IPS-18a (cell line): ENCODE data around the gene AP1S1.

Experiments used
- H3K27ac ChIP-seq: one replicate; pipeline ENCODE4 v1.5.1; 2013; ENCODE audit warnings: low read length
- H3K27me3 ChIP-seq: one replicate; pipeline ENCODE4 v1.6.1; 2013; ENCODE audit warnings: mild to moderate bottlenecking, low read length; ENCODE audit not compliant: control insufficient read depth, insufficient read depth
- H3K36me3 ChIP-seq: one replicate; pipeline ENCODE4 v1.6.1; 2013; ENCODE audit warnings: low read depth, low read length; ENCODE audit not compliant: control insufficient read depth
- H3K4me1 ChIP-seq: one replicate; pipeline ENCODE4 v1.6.1; 2013; ENCODE audit warnings: low read depth, low read length; ENCODE audit not compliant: control insufficient read depth
- H3K4me3 ChIP-seq: one replicate; pipeline ENCODE4 v1.5.1; 2013; ENCODE audit warnings: low read length
- H3K9ac ChIP-seq: one replicate; pipeline ENCODE4 v1.6.1; 2013; ENCODE audit warnings: mild to moderate bottlenecking, low read length, moderate library complexity
- H3K9me3 ChIP-seq: one replicate; pipeline ENCODE4 v1.6.1; 2013; ENCODE audit warnings: low read depth, low read length; ENCODE audit not compliant: control insufficient read depth

Gene AP1S1

GRCh38 chr7:101162551-101163278, 8.4 kb downstream of the AP1S1 start:
- no peak overlapping the region for H3K27ac ChIP-seq
- peaks cover 33% of the 10 kb centered on the region for H3K4me1 ChIP-seq
- H3K27me3 ChIP-seq, result peaks cover 52% of the 10 kb centered on the region

GRCh38 chr7:101163279-101164070, 9.2 kb downstream of the AP1S1 start:
- Histone ChIP-seq H3K4me1 (peaks cover 40% of the 10 kb centered on the region), H3K27ac (no peak overlapping the region)

More at GRCh38 chr7:101162551-101163278, 8.4 kb downstream of the AP1S1 start:
- Histone ChIP-seq H3K36me3 (no peaks in the 10 kb centered on the region), H3K9me3 (no peaks in the 10 kb centered on the region), H3K9ac (peak overlapping the region; percentile 46), H3K4me3 (peak overlapping the region; percentile 58)

GRCh38 chr7:101164071-101164840, 10.0 kb downstream of the AP1S1 start:
- Histone ChIP-seq H3K27me3 (peaks cover 67% of the 10 kb centered on the region), H3K4me1 (peaks cover 45% of the 10 kb centered on the region), H3K4me3 (peak overlapping the region; percentile 60)

More at GRCh38 chr7:101163279-101164070, 9.2 kb downstream of the AP1S1 start:
- peak overlapping the region; percentile 60 for H3K4me3 ChIP-seq
- H3K9ac ChIP-seq, result peak overlapping the region; percentile 39
- no peaks in the 10 kb centered on the region for H3K9me3 ChIP-seq
- peaks cover 59% of the 10 kb centered on the region for H3K27me3 ChIP-seq
- H3K36me3 ChIP-seq, result no peaks in the 10 kb centered on the region

GRCh38 chr7:101165075-101165957, 11.0 kb downstream of the AP1S1 start, which contains the start of gene VGF:
VGF (minus strand) TSS chr7:101165569; CDS start chr7:101164843, 726 bp downstream.
- peak within 1 kb of the TSS; percentile 68 for H3K4me3 ChIP-seq
- H3K27ac ChIP-seq, result no peak within 1 kb of the TSS
- H3K9ac ChIP-seq, result no peak within 1 kb of the TSS
- H3K27me3 ChIP-seq, result peaks cover 78% of the 10 kb centered on the region
- peaks cover 53% of the 10 kb centered on the region for H3K4me1 ChIP-seq
- H3K9me3 ChIP-seq, result no peaks in the 10 kb centered on the region
- no peaks in the 10 kb centered on the region for H3K36me3 ChIP-seq

More at GRCh38 chr7:101164071-101164840, 10.0 kb downstream of the AP1S1 start:
- H3K27ac ChIP-seq, result no peak overlapping the region
- H3K9me3 ChIP-seq, result no peaks in the 10 kb centered on the region
- H3K9ac ChIP-seq, result peak overlapping the region; percentile 39
- no peaks in the 10 kb centered on the region for H3K36me3 ChIP-seq

GRCh38 chr7:101165958-101166647, 11.8 kb downstream of the AP1S1 start:
- peaks cover 85% of the 10 kb centered on the region for H3K27me3 ChIP-seq
- H3K4me3 ChIP-seq, result peak overlapping the region; percentile 68
- H3K36me3 ChIP-seq, result no peaks in the 10 kb centered on the region
- H3K9me3 ChIP-seq, result no peaks in the 10 kb centered on the region
- no peak overlapping the region for H3K27ac ChIP-seq
- H3K9ac ChIP-seq, result no peak overlapping the region
- peaks cover 59% of the 10 kb centered on the region for H3K4me1 ChIP-seq

- no peak overlapping the region for H3K9ac ChIP-seq
- no peaks in the 10 kb centered on the region for H3K36me3 ChIP-seq
- H3K27me3 ChIP-seq, result peaks cover 85% of the 10 kb centered on the region
- H3K9me3 ChIP-seq, result no peaks in the 10 kb centered on the region
- peak overlapping the region; percentile 68 for H3K4me3 ChIP-seq
- H3K4me1 ChIP-seq, result peaks cover 59% of the 10 kb centered on the region
- H3K27ac ChIP-seq, result no peak overlapping the region
These were observed 12.3 kb downstream of the AP1S1 start for GRCh38 chr7:101166648-101166908.

- H3K9me3 ChIP-seq, result no peaks in the 10 kb centered on the region
- no peak overlapping the region for H3K9ac ChIP-seq
- H3K27me3 ChIP-seq, result peaks cover 85% of the 10 kb centered on the region
- H3K27ac ChIP-seq, result no peak overlapping the region
- H3K4me3 ChIP-seq, result peak overlapping the region; percentile 49
- no peaks in the 10 kb centered on the region for H3K36me3 ChIP-seq
- peaks cover 58% of the 10 kb centered on the region for H3K4me1 ChIP-seq
These were observed 12.8 kb downstream of the AP1S1 start for GRCh38 chr7:101166909-101167644.

GRCh38 chr7:101167645-101168411, 13.6 kb downstream of the AP1S1 start:
- no peak overlapping the region for H3K27ac ChIP-seq
- no peaks in the 10 kb centered on the region for H3K9me3 ChIP-seq
- no peaks in the 10 kb centered on the region for H3K36me3 ChIP-seq
- peak overlapping the region; percentile 49 for H3K4me3 ChIP-seq
- H3K27me3 ChIP-seq, result peaks cover 88% of the 10 kb centered on the region
- peaks cover 53% of the 10 kb centered on the region for H3K4me1 ChIP-seq
- H3K9ac ChIP-seq, result no peak overlapping the region

- H3K4me3 ChIP-seq, result peak overlapping the region; percentile 49
- H3K9me3 ChIP-seq, result no peaks in the 10 kb centered on the region
- peaks cover 53% of the 10 kb centered on the region for H3K4me1 ChIP-seq
- H3K9ac ChIP-seq, result no peak overlapping the region
- H3K27ac ChIP-seq, result no peak overlapping the region
- peaks cover 95% of the 10 kb centered on the region for H3K27me3 ChIP-seq
- no peaks in the 10 kb centered on the region for H3K36me3 ChIP-seq
These were observed 14.3 kb downstream of the AP1S1 start for GRCh38 chr7:101168412-101169049.
